Measurements from ENCODE around the gene ADGRF4. TPM values are rescaled to one million over a fixed set of nuclear protein-coding genes. Genes with fewer than 3 reads are reported as not detected.
"Not testable (repeated sequence)": the region's sequence is repeated elsewhere in the genome, so short reads cannot be mapped to it uniquely, and the experiment has no call there.

Gene ADGRF4
- polyA plus RNA-seq, 4 donors, result 0.08 to 0.20 (median 0.13) TPM

DNA sequence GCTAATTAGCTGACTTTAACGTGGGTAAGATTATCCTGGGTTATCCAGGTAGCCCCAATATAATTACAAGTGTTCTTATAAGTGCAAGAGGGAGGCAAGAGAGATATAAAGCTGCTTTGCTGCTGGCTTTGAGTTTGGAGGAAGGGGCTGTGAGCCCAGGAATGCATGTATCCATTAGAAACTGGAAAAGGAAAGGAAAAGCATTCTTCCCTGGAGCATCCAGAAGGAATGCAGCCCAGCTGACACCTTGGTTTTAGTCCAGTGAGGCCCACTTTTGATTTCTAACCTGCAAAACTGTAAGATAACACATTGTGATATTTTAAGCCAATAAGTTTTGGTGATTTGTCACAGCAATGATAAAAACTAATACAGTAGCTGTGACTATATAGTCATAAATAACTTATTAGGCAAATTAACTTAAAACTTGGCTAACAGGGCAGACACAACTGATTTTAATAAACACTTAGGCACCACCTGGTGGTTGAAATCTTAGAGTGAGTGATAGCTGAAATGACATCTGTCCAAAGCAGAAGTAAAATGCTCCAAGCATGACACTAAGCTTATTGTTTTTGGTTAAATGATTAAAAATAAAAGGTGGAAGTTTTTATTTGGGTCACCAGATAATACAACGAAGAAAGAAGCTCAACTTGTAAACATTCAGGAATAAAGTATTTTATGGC, 35.6 kb downstream of the ADGRF4 start:
- no peak for DNase-seq (ENCODE audit: low read depth in 4 of 4, low spot score in 3 of 4)

DNA sequence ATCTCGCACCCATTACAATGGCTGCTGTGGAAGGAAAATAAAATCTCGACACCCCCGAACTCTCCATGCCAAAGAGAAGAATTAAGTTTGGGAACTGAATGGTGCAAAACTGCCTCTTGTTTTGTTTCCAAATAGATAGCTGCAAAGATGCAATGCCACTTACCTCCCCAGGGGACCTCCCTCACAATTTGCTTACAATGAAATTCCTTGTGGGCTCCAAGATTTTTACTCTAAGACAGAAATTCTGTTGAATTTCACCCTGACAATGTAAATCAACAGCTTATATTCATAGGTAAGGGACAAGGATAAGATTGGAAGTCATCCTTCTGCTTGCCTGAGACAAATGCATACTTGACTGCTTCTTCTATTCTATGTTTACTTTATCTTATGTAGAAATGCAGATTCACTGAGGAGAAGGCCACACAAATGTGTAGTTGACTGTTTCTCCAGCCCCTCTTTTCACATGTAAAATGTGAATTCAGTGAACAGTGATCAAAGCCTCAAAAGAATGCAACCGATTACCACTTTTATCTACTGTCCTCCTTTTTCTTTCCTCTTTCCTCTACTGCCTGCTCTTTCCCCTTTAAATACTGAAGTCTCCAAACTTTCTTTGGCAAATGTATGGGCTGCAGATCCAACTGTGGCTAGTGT, 36.6 kb downstream of the ADGRF4 start:
- DNase-seq (ENCODE audit: low read depth in 4 of 4, low spot score in 3 of 4), result no peak

DNA sequence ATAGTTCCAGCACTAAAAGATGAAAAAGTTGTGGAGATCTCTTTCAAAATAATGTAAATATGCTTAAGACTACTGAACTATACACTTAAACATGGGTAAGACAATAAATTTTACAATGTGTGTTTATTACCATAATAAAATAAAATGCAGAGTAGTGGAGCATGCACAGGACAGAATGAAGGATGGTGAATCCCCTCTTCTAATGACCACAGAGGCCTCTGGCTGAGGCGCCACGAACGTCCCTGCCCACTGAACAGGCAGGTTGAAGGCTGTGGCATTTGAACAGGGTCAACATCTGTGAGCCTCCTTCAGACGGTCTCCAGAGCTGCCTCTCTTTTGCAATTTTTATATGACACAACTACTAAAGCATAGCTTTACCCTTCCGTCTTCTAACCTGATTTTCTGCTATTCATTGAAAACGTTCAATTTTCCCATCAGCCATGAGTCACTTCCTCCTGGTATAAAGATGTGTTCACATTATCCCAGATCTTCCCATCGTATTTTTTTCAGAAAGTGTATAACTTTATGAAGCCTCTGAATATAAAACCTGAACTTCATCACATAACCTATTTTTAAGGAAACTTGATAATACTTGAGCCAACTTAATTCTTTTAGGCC, 37.8 kb downstream of the ADGRF4 start:
- no peak for DNase-seq (ENCODE audit: low read depth in 4 of 4, low spot score in 3 of 4)

GRCh38 chr6:47737406-47737805, 39.0 kb downstream of the ADGRF4 start:
- no peak for DNase-seq (ENCODE audit: low read depth in 4 of 4, low spot score in 3 of 4)

GRCh38 chr6:47740714-47741113, 42.3 kb downstream of the ADGRF4 start:
- no peak for DNase-seq (ENCODE audit: low read depth in 4 of 4, low spot score in 3 of 4)

- no peak for DNase-seq (ENCODE audit: low read depth in 4 of 4, low spot score in 3 of 4)
Observed at GRCh38 chr6:47741807-47742206, 43.4 kb downstream of the ADGRF4 start.

DNA sequence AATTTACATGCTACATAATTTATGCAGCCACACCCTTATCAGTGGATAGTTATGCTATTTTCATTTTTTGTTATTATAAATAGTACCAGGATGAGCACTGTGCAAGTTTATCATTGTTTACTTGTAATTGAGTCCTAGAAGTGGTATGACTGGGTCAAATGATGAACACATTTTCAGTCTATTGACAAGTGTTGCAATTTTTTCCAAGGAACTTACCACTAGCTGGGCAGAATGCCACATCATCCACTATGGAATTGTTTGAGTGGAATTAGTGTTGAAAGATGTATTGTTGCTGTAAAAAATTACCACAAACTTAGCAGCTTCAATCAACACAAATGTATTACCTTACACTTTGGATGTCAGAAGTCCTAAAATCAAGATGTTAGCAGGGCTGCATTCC, 45.4 kb downstream of the ADGRF4 start:
- DNase-seq (ENCODE audit: low read depth in 4 of 4, low spot score in 3 of 4), result no peak

GRCh38 chr6:47745269-47745668, 46.9 kb downstream of the ADGRF4 start:
- DNase-seq (ENCODE audit: low read depth in 4 of 4, low spot score in 3 of 4), result not testable (repeated sequence)

- DNase-seq (ENCODE audit: low read depth in 4 of 4, low spot score in 3 of 4), result no peak
Observed at GRCh38 chr6:47749757-47750156, 51.4 kb downstream of the ADGRF4 start.

DNA sequence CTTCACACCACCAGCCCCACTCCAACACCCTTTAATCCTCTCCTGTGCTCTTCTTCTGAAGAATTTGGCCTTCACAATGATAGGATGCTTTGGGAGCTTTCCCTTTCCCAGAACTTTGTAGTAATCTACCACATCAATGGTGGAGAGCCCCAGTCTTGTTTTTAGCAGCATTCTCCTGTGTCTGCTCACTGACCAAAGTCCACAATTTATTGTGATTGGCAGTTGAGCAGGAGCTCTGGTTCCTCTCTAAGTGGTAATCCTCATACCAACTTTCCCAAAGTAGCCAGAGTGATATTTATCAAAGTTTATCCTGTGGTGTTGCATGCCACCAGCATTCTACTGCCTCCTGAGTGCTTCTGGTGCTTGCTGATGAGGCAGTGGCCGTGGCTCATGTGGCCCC, 54.4 kb downstream of the ADGRF4 start:
- no peak for DNase-seq (ENCODE audit: low read depth in 4 of 4, low spot score in 3 of 4)

DNA sequence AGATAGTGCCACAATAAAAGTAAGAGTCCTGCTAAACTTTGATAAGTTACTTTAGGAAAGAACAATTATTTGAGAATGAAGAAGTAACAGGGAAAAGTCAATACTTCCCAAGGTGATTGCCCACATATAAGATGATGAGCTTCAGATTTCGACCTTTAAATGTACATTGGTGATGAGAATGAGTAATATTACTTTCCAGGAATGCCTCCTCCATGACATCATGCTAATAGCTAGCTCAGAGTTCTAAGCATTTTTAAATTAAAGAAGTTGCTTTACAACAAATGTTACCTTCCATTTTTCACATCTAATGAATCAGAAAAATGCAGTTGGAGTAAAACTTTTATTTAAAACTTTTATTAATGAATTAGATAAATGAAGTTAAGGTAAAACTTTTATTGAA, 61.0 kb downstream of the ADGRF4 start:
- no peak for DNase-seq (ENCODE audit: low read depth in 4 of 4, low spot score in 3 of 4)

GRCh38 chr6:47762502-47762901, 64.1 kb downstream of the ADGRF4 start:
- no peak for DNase-seq (ENCODE audit: low read depth in 4 of 4, low spot score in 3 of 4)

GRCh38 chr6:47766445-47766844, 68.1 kb downstream of the ADGRF4 start:
- DNase-seq (ENCODE audit: low read depth in 4 of 4, low spot score in 3 of 4), result no peak

GRCh38 chr6:47767102-47767501, 68.7 kb downstream of the ADGRF4 start:
- DNase-seq (ENCODE audit: low read depth in 4 of 4, low spot score in 3 of 4), result no peak

DNA sequence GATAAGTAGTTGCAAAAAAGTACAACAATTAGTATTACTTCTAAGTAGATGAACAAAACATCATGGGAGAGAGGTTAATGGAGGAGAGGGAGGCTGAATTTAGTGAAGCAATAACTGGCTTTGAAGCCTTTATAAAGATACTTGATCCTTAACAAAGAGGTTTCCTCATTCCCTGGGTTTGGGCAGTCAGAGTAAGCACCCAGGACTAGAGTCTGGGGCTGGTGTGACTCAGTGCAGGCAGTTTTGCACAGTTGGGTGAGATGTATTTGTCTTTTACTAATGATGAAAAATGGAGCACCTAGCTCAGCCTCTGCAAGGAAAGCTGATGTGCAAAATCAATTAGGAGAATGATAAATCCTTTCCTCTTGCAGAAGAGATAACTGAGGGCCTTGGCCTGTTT, 71.6 kb downstream of the ADGRF4 start:
- no peak for DNase-seq (ENCODE audit: low read depth in 4 of 4, low spot score in 3 of 4)

Other genes starting within 250 kb of the ADGRF4 start
- 100 to 1,000 TPM in 1 of 4 donors, 10 to 100 TPM in 3; 75.4 to 101 (median 90.9) TPM for gene CD2AP, start 220.8 kb upstream of the ADGRF4 start, polyA plus RNA-seq (ENCODE audit: insufficient read length in 4 of 4)
- 1 to 10 TPM in 1 of 4 donors, under 1 TPM in 3; 0.52 to 1.1 (median 0.64) TPM for gene OPN5, start 83.5 kb downstream of the ADGRF4 start, polyA plus RNA-seq (ENCODE audit: insufficient read length in 4 of 4)